HG03354 (cell line): ENCODE data around the gene ZFP92.

Source experiments
- ATAC-seq: cut with Tn5 transposase; IDR thresholded peaks from one replicate; pipeline ENCODE4 v1.9.1; 2021; ENCODE audit warnings: mild to moderate bottlenecking; ENCODE audit not compliant: unreplicated experiment, poor library complexity, severe bottlenecking

Gene ZFP92

DNA sequence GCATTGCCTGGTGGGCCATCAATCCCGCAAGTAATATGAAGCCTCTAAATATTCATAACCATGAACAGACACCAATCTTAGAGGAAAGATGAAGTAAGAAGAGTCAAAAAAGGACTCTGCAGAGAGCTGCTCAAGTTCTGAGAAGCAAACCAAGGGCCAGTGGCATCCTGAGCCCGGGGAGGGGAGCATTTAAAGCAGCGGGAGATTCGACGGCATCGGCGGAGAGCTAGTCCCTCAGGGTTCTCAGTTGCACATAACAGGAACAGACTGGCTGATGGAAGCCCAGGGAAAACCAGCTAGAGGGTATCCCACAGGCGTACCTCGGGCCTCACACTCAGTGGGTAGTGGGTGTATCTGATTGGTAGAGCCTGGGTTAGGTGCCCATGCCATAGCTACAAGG, 5.3 kb upstream of the ZFP92 start:
- ATAC-seq = no peak

DNA sequence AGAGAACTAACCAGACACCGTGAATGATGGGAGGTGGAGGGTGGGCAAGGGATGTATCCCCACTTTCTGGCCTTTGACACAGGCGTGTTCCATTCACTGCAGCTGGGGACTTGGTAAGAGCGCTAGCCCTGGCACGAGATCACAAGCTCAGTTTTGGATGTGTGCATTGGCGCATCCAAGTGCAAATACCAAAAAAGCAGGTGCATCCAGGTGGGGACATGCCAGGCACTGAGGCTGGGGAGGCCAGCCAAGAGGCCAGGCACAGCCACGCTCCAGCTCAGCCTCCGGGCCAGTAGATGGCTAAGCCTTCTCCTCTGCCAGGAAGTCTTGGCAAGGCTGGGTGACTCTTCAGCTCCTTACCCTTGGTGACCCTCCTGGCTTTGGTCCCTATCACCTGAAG, 4.4 kb upstream of the ZFP92 start:
- ATAC-seq = no peak

DNA sequence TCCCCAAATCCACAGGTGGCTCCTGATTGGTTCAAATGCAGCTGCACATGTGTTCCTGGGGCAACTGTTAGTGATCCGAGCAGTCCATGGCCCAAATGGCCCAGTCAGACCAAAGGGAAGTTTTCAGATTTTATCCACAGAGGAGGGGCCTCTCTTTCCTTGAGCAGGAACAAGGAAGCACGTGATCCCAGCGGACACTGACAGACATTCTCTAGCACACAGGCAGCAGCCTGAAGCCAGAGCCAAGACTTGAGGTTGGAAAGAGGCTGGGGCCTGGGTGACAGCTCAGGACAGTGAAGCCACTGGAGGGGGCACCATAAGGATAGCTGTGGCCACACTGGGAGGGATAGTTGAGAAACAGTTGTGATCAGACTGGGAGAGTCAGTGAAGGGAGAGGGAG, 3.5 kb upstream of the ZFP92 start:
- no peak for ATAC-seq

DNA sequence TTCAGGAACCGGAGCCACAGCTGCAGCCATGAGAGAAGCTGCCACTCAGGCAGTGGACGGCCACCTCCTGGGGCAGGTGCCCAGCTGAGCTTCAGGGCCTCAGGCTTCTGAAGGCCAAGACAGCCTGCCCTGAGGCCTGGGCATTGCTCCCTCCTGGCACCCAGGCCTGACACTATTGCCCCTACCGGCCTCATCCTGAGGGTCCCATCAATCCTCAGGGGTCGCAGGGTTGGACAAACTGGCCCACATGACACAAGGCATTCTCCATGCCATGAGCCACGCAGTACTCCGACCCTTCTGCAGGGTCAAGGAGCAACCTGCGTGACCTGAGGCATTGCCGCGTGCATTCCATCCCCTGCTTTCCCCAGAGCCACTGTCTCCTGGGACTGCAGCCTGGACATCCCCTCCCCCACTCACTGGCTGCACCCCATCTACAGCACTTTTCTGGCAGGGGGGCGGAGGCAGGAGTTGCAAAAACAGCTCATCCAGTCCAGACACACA, 3.0 kb upstream of the ZFP92 start:
- no peak for ATAC-seq

- no peak for ATAC-seq
These were observed 2.4 kb upstream of the ZFP92 start for GRCh38 chrX:153408871-153409351.

- no peak for ATAC-seq
These were observed 1.7 kb upstream of the ZFP92 start for GRCh38 chrX:153409414-153410101.

DNA sequence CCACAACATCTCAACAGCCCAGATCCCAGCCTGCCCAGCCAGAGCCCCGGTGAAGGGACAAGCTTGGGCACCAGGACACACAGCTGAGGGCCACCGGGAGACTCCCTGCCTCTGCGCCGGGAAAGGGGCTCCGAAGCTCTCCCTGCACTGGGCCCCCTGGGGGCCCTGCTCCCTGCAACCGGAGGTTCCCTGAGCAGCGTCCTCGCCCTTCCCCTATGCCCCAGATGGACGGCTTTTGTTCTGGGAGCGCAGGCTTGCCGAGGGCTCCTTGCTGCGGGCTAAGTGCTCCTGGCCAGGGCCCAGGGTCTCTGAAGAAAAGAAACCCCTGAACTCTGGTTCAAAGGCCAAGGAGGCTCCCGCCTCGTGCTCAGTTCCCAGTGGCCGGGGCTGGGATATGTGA, 899 bp upstream of the ZFP92 start:
- no peak for ATAC-seq

GRCh38 chrX:153410888-153411254, 401 bp upstream of the ZFP92 start:
- ATAC-seq = no peak

- no peak for ATAC-seq
These were observed 809 bp downstream of the ZFP92 start for GRCh38 chrX:153411988-153412574.

DNA sequence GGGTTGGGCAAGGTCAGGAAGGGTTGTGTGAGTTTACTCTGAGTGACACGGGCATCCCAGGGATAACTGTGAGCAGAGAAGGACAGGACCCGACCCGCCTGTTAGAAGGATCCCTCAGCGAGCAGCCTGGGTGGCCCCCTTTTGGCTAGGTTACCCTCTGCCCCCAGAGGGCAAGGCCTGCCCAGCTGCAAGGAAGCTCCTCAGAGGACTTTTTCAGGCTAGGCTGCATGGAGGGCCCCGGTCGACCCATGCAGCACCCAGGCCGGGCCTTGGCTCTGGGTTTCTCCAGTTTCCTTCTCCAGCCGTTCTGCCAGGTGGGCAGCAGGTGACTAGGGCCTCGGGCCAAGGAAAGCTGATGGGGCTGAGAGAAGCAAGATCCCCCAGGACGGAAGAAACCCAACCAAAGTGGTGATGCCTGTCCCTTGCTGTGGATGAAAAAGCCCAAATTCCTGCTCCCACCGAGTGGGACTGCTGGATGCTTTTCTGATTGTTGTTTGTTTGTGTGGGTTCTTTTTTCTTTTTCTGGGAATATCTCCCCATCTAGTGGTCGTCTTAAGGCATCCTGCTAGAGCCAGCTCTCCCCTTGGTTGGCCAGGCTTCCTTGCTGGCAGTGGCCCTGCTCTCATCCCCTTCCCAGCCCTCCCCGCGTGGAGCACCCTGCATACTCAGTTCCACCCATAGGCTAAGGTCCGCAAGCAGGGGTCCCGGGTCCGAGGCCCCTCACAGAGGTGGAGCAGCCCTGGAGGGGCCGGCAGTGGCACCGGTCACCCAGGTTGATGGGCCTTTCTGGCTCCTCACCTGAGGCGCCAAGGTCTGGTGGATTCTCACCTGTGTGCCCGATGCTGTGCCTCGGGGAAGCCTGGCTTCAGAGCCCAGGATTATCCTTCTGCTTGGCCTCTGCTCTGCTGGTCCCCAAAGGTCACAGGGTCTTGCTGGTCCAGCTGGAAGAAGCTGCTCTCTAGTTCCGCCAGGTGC, 1.8 kb downstream of the ZFP92 start:
- ATAC-seq = no peak

DNA sequence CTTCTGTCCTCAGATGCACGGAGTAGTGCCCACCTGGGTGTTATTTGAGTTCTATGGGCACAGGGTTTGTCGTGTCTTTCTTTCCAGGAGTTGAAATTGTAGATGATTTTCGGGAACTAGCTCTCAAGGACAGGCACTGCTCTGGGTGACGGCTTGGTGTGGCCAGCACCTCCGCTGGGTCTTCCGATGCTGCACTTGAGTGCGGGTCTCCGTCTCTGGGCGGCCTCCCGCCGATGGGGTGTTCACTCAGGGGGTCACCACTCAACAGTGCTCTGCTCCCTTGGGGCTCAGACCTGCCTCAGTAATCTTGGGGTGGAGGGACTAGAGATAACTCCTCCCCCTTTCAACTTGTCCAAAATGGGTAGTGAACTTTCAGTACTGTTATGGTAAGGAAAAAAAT, 2.5 kb downstream of the ZFP92 start:
- ATAC-seq = no peak

- no peak for ATAC-seq
These were observed 3.7 kb downstream of the ZFP92 start for GRCh38 chrX:153414856-153415510.

- ATAC-seq = no peak
These were observed 5.6 kb downstream of the ZFP92 start for GRCh38 chrX:153416781-153417450.

GRCh38 chrX:153417637-153418036, 6.4 kb downstream of the ZFP92 start:
- ATAC-seq = no peak

GRCh38 chrX:153420851-153421599, 9.8 kb downstream of the ZFP92 start:
- ATAC-seq = no peak

DNA sequence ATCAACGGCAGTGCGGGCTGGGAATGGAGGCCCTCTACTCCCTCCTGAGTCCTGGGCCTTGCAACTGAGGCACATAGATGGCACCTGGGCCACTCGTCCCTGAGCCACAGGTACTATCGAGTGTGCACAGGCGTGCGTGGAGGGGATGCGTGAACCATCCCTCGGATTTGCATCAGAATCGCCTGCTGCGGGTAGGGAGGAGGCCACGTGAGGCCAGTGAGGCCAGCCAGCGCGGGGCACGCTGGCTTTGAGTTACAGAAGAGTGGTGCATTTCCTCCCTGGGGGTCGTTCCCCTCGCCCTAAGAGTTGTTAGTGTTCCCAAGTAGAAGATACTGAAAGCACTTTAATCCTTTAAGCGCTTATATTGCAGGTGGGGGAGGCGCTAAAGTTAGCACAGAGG, 10.6 kb downstream of the ZFP92 start:
- no peak for ATAC-seq

- no peak for ATAC-seq
These were observed 12.4 kb downstream of the ZFP92 start for GRCh38 chrX:153423652-153424051.

DNA sequence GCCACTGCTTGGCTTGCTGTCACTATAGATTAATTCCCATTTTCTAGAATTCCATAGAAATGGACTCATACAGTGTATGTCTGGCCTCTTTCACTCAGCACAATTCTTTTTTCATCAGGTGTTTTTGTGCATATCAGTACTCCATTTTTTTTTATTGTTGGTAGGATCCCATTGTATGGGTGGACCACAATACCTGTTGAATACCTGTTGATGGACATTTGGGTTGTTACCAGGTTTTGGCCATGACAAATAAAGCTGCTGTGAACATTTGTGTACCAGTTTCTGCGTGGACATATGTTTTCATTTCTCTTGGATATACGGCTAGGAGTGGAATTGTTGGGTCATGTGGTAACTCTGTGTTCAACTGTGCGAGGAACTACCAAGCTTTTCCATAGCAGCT, 14.9 kb downstream of the ZFP92 start:
- ATAC-seq = no peak

- ATAC-seq = no peak
These were observed 19.5 kb downstream of the ZFP92 start for GRCh38 chrX:153430796-153431195.
